NCI-H774 (cell line): ENCODE results near the gene FKBP8.
A peak's percentile ranks its signal among the peaks of the same experiment; 100 is the strongest.
"Not testable (repeated sequence)": the region's sequence is repeated elsewhere in the genome, so short reads cannot be mapped to it uniquely, and the experiment has no call there.

Experiments used
- DNase-seq: peaks from one replicate; lab custom pipeline; 2025; lab: John Stamatoyannopoulos, UW

Gene FKBP8

DNA sequence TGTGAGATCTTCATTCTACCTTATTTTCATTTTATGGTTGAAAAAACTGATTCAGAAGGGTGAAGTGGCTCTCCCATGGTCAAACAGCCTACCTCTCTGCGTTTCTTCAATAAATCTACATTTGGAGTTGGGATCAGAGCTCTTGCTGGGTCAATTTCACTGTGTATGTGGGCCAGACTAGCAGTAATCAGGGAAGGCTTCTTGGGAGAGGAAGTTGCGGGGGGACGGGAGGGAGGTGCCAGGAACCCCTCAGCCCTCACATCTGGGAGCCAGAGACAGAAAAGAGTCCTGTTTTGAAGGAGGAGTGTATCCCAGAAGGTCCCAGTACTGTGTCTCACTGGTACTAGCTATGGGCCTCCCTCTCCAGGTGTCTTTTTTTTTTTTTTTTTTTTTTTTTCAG lies 15.2 kb upstream of the FKBP8 start:
- DNase-seq = no peak

DNA sequence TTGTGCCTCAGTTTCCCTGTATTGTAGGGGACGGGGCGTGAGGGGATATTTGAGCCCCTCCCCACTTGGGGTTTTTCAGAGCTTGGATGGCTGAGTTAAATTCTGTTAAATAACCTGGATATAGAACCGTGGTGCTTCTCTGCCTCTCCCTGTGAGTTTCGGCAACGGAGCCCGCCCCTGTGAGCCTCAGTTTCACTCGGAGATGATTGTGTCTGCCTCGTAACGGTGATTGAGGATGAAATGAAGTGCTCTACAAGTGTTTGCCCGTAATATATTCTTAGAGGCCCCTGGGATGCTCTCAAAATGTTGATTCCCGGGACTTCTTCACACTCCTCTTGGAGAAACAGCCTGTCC lies 14.8 kb upstream of the FKBP8 start:
- no peak for DNase-seq

DNA sequence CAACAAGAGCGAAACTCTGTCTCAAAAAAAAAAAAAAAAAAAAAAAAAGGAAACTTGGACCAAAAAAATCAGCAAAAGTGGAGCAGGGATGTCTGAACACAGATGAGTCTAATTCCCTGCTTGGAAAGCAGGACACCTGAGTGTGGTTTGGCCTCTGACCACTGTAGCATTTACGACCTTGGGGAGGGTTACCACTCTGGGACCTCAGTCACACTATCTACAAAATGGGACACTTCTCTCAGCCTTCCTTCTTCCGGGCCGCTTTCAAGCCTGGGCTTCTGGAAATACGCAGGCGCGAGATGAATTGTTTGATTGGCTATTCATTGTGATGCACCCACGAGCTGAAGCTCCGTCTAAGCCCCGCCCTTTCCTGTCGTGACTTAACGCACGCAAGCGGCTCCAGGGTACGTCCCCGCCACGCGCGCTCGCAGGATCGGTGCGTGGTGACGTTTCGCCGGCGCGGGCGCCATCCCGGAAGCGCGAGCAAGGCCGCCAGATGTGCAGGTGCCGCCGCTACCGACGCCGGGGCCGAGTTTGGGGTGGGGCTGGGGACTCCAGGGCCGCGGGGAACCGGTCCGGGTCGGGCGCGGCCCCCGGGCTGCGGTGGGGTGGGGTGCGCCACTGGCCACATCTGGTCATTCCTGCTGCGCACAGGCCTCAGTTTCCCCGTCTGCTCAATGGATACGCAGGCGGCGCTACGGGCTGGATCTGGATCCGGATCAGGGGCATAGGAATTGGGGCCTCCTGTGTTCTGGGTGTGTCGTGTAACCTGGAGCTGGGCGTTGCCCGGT lies 14.2 kb upstream of the FKBP8 start, which contains the start of gene KXD1:
Gene KXD1, plus strand, starts transcription at position 460 of the 791 bp plus-strand sequence. CDS start 4,187 bp downstream, outside the sequence.
- peak; percentile 95 for DNase-seq

DNA sequence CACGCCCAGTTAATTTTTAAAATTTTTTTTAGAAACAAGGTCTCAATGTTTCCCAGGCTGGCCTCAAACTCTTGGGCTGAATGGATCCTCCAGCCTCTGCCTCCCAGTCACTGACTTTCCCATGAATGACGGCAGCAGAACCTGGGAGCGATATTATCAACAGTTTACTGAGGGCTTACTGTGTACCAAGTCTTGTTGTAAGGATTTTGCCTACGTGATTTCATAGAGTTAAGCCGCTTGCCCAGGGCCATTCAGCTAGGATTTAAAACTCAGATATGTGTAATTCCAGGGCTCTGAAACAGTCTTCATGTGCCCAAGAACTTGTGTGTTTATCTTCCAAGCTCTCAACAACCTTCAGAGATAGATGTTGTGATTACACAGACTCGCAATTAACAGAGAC lies 8.3 kb upstream of the FKBP8 start:
- DNase-seq = no peak

DNA sequence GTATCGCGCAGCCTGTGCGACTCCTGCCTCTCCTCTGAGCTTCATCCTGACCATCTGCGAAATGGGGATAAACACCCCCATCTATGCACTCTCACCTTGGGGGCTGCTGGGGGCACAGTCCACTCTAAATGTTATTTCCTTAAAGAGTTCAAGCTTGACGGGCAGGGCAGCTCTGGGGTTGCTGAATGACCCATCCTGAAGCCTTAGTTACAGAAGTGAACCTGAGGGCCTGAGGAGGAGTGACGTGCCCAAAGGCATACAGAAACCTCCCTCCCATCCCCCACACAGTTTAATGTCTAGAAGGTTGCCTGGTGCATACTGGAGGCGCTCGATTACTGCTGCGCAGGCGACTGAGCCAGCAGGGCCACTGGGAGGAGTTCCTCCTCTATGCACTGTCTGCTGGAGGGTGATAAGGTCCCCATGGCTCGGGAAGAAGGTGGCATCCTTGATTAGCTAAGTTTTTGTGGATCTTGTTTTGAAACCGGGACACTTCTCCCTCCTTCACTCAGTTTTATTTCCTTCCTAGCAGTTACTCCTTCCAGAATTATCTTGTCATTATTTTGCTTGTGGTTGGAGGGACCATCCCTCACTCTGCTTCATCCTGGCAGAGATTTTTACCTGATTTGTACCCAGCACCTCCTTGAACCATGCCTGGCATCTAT lies 572 bp upstream of the FKBP8 start:
- peak; percentile 51 for DNase-seq

DNA sequence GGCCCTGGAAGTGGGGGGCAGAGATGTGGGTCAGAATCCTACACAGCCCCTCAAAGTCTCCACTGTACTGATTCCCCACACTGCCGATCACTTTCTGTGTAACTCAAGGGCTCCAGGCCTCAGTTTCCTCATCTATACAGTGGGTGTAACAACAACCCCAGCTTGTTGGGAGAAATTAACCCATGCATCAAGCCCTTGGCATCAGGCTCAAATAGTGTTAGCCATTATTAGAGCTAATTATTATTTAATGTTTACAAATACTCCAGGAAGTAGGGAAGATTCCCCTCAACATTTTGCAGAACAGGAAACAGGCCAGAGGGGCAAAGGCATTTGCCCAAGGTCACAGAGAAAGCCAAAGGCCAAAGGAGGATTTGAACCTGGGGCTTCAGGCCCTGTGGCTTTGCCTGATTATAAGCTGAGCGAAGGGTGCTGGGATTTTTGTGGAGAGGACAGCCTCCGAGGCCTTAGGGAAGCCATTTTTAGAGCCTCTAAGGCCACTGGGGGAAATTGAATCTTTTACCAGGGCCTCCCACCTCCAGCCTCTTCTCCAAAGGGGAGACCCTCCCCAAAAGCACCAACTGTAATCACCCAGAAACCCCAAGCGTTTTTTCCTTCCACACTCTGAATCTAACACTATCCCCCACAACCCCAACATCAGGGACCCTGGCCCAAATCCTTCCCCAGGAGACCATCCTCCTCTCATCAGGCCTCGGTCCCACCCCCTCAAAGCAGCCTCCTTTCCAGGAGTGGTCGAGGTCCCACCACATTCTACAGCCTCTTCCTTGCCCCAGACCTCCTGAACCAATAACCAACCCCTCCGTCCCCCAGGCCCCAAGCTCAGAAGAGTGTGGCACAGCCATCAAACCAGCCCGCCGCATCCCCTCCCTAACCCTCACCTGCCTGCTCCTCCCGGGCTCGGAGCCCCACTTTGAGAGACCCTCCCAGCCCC lies 1.1 kb downstream of the FKBP8 start:
- DNase-seq = no peak

DNA sequence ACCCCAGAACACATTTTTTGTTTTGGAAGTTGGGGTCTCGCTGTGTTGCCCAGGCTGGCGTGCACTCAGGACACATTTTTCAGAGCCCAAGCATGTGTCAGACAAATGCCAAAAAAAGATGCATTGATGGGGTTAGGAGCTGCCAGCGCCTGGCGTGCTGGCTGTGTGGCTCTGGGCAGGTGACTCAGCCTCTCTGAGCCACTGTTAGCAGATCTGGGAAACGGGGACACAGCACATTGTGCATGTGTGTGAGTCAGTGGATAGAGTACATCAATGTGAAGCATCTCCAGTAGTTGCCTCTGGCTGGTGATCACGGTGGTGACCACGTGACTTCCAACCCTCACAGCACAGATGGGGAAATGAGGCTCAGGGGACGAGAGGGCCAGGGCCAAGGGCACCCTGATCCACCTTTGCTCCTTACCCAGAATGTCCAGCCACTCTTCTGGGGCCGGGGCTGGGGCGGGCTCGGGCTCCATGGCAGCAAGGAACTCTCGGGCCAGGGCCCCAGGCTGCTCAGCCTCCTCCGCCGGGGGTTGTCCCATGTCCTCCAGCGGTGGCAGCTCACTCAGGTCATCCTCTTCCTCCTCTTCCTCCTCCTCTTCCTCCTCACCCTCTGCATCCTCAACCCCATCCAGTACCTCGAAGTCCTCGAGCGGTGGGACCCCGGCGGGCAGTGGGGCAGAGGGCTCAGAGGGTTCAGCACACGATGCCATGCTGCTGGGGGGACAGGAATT lies 1.9 kb downstream of the FKBP8 start:
- DNase-seq = no peak

DNA sequence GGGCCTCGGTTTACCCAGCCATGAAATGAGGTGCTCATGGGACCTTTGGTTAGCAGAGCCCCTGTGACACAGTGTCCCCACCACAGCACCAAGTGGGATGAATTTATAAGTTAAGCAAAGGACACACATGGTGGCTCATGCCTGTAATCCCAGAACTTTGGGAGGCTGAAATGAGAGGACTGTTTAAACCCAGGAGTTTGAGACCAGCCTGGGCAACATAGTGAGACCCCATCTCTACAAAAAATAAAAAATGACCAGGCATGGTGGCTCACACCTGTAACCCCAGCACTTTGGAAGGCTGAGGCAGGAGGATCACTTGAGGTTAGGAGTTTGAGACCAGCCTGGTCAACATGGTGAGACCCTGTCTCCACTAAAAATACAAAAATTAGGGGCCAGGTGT lies 3.2 kb downstream of the FKBP8 start:
- DNase-seq = not testable (repeated sequence)

DNA sequence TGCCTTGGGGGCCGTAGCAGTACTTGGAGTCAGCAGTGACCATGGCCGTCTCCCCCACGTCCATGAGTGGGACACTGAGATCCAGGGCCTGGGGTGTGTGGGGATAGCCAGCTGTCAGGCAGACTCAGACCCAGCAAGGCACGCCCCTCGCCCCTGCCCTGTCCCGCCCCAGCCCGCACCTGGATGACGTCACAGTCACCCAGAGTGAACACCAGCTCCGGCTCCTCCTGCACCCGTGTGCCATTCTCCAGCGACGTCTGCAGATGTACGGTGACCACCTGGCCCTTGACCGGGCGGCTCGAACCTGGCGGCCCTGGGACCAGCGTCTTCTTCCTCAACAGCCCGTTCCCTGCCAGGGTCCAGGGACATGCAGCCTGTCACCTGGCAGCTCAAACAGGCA lies 4.0 kb downstream of the FKBP8 start:
- DNase-seq = no peak

DNA sequence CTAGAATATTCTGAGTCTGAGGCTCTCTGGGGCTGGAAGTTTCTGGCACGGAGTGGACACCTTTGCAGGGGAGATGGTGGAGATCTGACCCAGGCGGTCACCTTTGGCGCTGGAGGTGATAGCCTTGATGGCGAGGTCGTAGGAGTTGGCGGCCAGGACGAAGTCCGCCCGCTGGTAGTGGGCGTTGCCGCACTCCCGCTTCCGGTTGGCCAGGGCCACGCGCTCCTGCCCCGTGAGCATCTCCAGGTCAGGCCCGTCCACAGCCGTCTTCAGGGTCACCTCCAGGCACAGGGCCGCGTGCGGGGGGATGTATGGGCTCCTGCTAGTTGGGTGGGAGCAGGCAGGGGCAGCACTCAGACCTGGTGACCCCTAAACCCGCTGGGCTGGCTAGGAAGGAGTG lies 5.3 kb downstream of the FKBP8 start:
- no peak for DNase-seq

DNA sequence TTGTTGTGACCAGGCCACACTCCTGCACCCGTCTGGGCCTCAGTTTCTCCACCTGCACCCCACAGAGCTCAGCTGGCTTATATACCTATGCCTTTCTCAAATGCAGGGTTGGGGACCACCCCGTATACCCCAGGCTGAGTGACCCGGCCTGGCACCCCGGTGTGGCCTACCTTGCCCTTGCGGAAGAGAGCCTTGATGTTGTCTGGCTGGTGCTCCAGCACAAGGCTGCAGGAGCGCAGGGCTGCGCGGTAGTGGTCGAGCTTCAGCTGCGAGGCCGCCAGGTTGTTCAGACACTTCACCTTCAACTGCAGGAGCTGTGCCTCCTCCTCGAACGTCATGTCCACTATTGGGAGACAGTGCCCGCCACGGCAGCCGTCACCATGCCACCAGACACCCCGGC lies 5.9 kb downstream of the FKBP8 start:
- DNase-seq = no peak

DNA sequence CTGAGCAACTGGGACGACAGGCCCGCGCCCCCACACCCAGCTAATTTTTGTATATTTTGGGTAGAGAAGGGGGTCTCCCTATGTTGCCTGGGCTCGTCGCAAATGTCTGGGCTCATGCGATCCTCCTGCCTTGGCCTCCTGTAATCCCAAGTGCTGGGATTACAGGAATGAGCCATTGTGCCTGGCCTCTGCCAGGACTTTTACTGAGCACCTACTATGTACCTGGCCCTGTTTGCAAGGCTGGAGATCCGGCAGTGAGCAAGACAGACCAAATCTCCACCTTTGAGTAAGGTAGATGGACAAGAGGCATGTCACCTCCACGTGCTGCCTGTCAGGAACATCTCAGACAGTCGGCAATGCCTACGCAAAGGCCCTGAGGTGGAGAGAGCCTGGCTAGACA lies 6.9 kb downstream of the FKBP8 start:
- no peak for DNase-seq

DNA sequence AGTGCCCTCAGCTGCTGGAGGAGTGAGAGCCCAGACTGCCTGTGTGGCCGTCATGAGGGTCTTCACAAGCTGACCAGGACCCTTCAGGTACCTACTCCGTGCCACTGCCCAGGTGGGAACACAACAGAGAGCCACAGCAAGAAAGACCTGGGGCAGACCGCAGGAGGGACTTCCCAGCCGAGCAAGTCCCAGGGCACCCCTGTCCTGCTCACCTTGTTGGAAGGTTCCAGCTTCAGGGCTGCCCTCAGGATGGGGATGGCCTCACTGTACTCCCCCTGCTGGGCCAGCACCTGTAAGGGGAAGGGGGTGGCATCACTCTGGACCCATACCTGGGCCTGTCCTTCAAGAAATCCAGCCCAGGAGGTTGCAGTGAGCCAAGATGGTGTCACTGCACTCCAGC lies 10.3 kb downstream of the FKBP8 start:
- DNase-seq = no peak

DNA sequence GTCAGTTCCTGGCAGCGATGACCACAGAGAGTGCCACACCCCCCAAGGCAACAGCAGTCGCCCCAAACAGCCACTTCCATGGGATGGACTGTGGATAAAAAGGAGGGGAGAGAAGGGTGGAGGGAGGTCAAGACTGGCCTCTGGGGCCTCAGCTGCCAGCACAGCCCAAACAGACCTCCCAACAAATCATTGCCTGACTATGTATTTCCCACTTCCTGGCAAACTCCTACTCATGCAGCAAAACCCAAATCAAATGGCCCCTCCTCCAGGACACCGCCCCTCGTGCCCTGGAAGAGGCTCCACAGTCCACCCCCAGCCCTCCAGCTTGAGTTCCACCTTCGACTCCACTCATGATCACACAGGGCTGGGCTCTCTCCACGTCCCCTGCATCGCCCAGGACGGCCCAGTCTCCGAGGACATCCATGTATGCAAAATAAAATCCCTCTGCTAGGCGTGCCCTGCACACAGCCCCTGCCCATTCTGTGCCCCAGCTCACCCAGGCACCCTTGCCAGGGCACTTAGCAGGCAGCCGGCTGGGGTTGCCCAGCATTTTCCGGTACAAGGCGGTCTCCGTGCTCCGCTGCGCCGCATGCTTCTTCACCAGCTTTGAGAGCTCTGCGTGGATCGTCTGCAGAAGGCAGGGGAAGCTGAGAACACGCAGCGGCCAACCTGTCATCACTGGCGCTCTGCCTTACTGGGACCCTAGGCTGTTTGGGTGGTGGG lies 11.0 kb downstream of the FKBP8 start:
- no peak for DNase-seq

DNA sequence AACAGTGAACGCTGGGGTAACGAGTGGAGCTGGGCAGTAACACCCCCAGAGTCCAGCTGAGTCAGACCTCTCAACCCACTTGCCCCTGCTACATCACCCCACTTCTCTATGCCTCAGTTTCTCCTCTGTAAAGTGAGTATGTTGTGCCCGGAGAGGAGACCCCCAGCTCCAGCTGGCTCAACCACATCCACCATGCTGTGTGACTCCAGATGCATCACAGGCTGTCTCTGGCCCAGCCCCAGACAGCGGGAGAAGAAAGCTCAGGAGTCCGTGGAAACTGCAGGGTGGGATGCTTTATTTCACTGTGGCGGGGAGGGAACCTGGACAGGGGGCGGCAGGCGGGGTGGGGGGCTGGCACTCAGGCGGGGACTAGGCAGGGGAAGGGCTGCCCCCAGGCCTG lies 11.9 kb downstream of the FKBP8 start:
- DNase-seq = no peak

DNA sequence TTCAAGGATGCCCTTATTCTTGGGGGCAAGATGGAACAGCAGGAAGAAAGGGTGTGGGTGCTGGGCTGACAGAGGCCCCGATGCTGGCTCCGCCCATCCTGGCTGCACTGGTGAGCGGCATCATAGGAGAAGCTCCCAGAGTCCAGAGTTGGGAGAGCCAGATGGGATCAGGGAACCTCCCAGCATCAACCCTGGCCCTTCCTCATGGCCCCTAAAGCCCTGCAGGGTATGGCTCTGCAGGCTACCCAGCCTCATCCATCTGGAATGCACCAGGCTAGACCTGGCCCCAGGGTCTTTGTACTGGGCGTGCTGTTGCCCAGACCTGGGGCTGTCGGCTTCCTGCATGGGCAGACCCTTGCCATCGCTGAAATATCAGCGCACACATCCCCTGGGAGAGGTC lies 13.6 kb downstream of the FKBP8 start:
- no peak for DNase-seq

DNA sequence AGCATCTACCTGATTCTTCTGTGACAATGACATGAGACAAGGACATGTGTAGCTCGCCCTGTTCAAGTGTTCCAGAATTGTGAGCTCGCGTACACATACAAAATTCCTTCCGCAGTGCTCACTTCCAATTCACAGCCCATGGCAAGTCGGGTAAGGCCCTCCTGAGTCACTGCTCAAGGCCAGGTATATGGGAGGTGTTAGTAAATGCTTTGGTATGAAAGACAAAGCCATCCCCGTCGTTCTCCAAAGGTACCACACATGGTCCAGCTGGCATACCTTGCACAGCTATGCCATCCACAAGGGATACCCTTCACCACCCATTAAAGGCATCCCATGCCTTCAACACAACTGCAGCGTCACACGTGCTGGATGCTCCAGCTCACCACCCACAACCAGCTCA lies 17.1 kb downstream of the FKBP8 start:
- DNase-seq = no peak

DNA sequence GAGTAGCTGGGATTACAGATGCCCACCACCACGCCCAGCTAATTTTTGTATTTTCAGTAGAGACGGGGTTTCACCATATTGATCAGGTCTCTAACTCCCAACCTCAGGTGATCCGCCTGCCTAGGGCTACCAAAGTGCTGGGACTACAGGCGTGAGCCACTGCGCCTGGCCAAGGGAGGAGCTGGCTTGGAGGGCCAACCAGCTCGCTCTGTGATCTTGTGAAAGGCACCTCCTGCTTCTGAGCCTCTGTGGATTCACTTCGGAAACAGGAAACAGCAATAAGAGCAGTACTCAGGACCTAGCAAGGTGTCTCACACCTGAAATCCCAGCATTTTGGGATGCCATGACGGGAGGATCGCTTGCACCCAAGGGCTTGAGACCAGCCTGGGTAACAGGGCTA lies 19.5 kb downstream of the FKBP8 start:
- DNase-seq = no peak

DNA sequence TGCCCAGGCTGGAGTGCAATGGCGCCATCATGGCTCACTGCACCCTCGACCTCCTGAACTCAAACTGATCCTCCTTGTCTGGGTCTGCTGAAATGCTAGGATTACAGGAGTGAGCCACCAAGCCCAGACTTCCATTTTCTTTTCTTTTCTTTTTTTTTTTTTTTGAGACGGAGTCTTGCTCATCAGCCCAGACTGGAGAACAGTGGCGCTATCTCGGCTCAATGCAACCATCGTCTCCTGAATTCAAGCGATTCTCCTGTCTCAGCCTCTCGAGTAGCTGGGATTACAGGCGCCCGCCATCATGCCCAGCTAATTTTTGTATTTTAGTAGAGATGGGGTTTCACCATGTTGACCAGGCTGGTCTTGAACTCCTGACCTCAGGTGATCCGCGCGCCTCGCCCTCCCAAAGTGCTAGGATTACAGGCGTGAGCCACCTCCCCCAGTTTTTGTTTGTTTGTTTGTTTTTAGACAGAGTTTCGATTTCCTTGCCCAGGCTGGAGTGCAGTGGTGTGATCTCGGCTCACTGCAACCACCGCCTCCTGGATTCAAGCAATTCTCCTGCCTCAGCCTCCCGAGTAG lies 20.4 kb downstream of the FKBP8 start:
- DNase-seq = not testable (repeated sequence)

DNA sequence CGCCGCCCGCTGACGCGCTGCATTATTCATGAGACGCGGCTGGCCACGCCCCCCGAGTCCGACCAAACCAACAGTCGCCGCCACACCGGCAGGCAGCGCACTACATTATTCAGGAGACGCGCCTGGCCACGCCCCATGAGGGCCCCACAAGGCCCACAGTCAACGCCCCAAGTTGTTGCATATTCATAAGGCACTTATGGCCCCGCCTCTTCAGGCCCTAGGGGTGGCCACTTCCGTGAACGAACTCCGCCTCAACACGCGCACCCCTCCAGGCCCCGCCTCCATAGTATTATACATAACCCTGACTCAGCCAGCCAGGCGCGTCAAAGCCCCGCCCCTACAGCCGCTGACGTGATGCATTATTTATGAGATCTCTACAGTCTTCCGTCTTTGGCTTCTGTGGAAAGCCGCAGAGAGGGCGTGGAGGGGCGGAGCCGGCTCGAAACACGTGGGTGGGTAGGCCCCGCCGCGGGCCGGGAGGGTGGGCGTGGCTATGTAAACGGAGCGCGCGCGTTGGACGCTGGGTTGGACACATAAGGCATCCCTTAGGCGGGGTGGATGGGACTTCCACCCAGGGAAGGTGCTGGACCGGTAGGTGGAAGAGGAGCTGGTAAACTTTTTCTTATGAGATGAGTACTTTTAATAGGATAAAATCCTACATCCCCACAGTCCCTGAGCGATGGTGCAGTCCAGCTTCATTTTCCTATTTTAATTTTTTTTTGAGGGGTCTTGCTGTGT lies 21.1 kb downstream of the FKBP8 start:
- peak; percentile 99 for DNase-seq
